GM12801 (cell line): Measurements from ENCODE around the gene ERMP1.

ENCODE experiments used
- CTCF ChIP-seq: IDR thresholded peaks from one replicate; pipeline ENCODE4 v1.5.1; 2011; ENCODE audit warnings: control low read depth; ENCODE audit not compliant: insufficient read length; ENCODE audit errors: extremely low read depth

ERMP1 gene

GRCh38 chr9:5764130-5764868 lies 68.6 kb downstream of the ERMP1 start:
- TF ChIP-seq CTCF = no peak

DNA sequence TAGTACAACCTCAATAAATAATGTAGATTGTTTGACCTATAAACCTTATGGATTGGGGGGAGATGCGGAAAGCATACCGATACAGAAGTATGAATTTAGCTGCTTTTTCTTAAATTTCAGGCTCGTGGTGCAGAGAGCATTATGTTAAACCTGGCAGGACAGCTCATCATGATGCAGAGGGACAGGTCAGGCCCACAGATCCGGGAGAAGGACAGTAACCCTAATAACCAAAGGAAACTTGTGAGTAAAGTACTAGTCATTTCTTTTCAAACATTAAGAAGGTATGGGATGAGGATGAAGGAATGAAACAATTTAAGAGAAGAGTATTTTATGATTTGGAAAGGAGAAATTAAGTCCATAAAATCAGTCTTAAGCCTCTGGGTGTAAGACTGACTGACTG lies 70.5 kb downstream of the ERMP1 start:
- TF ChIP-seq CTCF = no peak

DNA sequence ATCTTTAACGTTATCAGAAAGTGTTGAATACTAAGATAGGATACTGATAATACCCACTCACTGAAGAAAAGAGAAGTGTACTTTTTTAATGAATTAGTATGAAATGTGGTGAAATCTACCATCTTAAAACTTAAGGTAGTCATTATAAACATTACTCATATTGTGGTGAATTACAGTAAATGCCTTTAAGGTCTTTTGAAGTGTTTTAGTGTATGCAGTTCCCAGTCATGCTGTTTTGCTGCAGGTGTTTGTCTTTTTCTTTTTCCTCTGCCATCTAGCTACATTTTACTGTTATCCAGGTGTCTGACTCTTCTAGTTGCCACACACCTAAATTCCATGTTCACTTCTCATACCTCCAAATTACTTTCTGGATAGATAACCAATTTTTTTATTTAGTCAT lies 72.6 kb downstream of the ERMP1 start:
- no peak for TF ChIP-seq CTCF

DNA sequence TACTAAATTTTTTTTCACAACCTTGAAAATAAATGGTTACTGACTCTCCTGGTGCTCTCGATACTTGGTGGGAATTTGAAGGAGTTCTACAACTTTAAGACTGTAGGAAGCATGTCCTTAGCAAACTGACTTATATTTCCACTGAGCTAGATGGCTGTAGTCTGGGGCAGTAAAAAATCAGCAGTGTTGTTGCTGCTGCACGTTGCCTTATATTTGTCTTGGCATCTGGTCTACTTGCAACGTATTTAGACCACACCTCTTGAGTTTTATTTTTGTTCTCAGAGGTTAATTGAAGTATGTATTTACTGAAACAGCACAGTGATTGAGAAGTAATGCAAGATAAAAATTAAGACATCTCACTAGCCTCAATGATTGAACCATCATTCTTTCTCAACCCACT lies 76.3 kb downstream of the ERMP1 start:
- TF ChIP-seq CTCF = no peak

DNA sequence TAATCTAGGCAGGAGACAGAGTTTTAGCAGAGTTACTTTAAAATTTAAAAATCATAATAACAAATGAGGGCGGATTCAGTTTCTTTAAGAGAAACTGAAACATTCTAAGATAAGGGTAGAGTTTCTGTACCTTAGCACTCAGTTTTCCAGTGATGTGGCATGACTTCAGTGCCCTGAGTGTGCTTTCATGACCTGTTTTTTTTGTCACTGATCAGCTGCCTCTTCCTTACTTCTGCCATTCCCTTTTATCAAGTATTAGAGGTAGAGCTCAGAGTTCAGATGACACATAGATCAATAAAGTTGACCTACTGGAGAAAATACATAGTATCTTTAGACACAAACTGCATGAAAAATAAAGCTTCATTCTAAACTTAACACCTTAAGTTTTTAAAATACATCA lies 82.3 kb downstream of the ERMP1 start:
- no peak for TF ChIP-seq CTCF

DNA sequence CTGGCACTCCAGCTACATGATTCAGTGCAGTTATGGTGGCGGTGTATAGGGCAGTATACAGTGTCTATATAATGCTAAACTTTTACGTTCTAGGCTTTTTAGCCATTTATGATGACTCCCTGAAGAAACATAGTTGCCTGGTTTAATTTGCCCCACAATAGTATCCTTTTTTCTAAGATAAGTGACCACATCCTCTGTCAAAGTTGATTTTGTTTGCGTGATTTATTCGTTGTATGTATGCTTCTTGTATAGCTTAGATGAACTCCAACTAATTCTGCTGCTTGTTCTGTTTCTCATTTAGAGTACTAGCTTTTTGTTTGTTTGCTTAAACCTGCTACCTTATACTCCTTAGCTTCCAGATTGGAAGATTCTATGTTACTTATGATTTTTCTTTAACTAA lies 83.6 kb downstream of the ERMP1 start:
- no peak for TF ChIP-seq CTCF

GRCh38 chr9:5748438-5748837 lies 84.5 kb downstream of the ERMP1 start:
- TF ChIP-seq CTCF = no peak

DNA sequence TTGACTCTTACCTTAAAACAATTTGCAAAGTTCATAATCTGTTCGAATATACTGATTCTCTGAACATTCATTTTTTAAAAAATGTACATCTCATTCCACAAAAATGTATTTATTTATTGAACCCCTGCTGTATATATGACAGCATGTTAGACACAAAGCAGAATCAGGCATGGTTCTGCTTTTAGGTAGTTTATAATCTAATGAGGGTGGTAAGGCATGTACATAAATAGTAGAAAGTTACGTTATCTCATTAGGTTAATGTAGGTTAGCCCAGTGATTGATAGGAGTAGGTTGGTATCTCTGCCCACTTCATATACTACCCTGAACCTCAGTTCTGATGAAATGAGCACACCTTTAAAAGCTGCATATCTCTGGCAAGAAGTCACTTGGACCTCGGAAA lies 89.8 kb downstream of the ERMP1 start:
- TF ChIP-seq CTCF = no peak
